ENCODE measurements around the gene EID1.
"Not testable (repeated sequence)": the region's sequence is repeated elsewhere in the genome, so short reads cannot be mapped to it uniquely, and the experiment has no call there.

EID1 gene

DNA sequence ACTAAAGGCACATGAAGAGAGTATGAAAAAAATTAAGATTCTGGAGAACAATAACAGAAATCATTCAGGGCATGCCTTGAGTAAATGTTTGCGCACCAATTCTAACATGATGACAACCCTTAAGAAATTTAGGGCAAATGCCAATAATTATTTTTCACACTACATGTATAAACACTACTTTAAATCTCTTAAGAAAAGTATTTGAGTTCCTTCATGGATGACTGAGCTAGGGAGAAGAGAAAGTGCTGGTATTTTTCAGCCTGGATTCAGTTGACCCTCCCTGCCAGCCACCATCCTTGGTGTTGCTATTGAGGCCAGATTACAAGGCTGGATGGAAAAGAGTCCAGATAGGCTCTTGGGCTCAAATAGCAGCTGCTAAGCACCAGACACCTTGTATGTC, 8.0 kb upstream of the EID1 start:
- no peak for DNase-seq (ENCODE audit: low spot score)

DNA sequence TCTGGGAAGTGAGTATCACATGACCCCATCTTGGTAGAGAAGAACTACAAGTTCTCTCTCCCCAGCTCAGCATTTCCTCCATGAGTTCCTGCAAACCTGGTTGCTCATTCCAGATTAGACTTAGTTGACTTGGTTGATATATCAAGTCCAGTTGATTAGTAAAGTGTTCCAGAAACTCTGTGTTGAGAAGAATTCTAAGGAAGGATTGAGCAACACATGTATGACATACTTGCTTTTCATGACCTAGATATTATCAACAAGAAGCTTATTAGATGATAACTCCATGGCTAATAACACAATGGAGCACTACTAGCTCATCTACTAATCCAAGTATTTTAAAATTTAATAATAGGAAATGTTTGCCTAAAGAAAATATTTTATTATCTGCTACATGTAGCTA, 6.4 kb upstream of the EID1 start:
- DNase-seq (ENCODE audit: low spot score): no peak

DNA sequence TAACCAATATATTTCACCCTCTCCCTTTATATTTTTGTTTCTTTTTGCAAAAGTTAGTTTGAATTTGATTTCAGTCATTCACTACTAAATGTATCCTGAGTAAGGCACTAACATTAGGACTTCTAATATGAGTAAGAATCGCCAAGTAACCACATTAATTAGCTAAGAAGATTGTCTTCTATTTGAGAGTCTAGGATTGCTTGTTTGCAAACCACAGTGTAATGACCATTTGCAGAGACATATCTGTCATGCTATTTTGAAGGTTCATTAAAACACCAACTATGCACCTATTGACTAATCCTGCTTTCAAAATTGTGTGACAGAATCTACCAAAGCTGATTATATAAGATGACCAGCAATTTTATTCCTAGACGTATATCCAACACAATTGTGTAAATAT, 5.3 kb upstream of the EID1 start:
- no peak for DNase-seq (ENCODE audit: low spot score)

- no peak for DNase-seq (ENCODE audit: low spot score)
Observed at GRCh38 chr15:48875241-48875960, 2.5 kb upstream of the EID1 start.

DNA sequence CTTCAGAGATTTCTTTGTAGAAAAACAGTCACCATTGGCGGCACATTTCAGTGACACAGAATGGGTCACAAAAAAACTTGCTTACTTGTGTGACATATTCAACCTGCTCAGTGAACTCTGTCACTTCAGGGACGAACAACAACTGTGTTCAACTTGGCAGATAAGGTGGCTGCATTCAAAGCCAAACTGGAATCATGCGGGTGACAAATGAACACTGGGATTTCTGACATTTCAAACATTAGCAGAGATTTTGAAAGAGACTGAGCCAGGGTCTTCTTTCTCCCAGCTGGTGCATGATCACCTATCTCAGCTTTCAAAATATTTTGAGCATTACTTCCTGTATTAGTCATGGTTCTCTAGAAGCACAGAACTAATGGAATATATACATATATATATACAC, 1.9 kb upstream of the EID1 start:
- no peak for DNase-seq (ENCODE audit: low spot score)

GRCh38 chr15:48880070-48880634, 2.2 kb downstream of the EID1 start:
- DNase-seq (ENCODE audit: low spot score): no peak

GRCh38 chr15:48883699-48884098, 5.8 kb downstream of the EID1 start:
- DNase-seq (ENCODE audit: low spot score): no peak

GRCh38 chr15:48887144-48887543, 9.2 kb downstream of the EID1 start:
- no peak for DNase-seq (ENCODE audit: low spot score)

DNA sequence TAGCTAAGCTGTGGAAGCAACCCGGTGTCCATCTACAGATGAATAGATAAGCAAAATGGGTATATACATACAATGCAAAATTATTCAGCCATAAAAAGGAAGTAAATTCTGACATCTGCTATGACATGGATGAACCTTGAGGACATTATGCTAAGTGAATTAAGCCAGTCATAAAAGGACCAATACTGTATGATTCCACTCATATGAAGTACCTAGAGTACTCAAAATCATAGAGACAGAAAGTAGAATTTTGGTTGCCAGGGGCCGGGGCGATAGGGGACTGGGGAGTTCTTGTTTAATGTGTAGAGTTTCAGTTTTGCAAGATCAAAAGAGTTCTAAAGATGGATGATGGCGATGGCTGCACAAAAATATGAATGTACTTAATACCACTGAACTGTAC, 10.3 kb downstream of the EID1 start:
- DNase-seq (ENCODE audit: low spot score): no peak

- peak; percentile 16 for DNase-seq (ENCODE audit: low spot score)
Observed at GRCh38 chr15:48888836-48889235, 10.9 kb downstream of the EID1 start.

DNA sequence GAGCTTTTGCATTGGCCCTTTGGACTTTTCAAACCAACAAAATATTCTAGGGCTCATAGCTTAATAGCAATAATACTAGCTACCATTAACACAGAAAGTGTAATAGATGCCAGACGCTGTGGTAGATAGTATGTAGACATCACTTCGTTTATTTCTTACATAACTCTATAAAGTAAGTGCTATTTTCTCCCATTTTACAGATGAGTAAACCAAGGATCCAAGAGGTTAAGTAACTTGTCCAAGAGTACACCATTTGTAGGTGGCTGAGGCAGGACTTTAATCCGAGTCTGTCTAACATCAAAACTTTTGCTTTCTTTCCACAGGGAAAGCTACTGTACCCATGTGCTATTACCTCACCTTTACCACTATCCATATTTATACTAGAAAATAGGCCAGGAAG, 12.0 kb downstream of the EID1 start:
- no peak for DNase-seq (ENCODE audit: low spot score)

DNA sequence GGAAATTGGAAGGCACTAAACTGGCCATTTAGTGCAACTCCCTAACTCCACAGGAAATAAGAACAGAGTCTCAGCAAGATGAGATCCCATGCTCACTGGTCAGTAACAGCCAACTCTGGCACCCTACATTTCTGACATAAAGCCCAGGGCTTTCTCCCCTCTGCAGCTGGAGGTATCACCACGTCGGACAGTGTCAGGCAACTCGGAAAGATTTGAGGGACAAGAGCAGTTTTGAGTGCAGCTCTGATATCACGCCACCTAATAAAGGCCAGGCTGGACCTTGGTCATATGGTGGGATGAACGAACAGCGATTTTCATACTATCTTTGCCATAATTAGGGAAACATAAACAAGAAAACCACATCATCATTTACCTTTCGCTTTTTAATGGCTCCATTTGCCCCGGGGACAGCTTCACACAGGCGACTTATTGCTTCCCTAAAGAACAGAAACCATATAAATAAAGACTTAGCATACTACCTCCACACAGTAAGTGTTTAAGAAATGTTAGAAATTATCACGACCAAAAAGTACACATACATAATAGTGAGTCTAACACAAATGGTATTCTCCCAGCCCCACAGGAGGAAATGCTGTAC, 12.5 kb downstream of the EID1 start:
- DNase-seq (ENCODE audit: low spot score): no peak

- no peak for DNase-seq (ENCODE audit: low spot score)
Observed at GRCh38 chr15:48891232-48891765, 13.4 kb downstream of the EID1 start.

DNA sequence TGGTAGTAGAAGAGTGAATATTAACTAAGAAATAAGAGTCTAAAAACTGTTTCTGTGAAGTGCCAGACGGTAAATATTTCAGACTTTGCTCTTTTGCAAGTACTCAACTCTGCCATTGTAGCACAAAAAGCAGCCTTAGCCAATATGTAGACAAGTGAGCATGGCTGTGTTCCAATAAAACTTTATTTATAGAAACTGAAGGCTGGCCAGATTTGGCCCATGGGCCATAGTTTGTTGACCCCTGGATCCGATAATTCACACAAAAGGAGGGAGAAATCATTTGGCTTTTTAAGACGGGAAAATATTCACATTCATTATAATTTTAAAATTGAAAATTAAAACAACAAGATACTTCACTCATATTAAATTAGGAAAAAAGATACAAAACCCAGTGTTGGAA, 15.4 kb downstream of the EID1 start:
- no peak for DNase-seq (ENCODE audit: low spot score)

- DNase-seq (ENCODE audit: low spot score): peak; percentile 64
Observed at GRCh38 chr15:48896869-48897814, 19.2 kb downstream of the EID1 start.

DNA sequence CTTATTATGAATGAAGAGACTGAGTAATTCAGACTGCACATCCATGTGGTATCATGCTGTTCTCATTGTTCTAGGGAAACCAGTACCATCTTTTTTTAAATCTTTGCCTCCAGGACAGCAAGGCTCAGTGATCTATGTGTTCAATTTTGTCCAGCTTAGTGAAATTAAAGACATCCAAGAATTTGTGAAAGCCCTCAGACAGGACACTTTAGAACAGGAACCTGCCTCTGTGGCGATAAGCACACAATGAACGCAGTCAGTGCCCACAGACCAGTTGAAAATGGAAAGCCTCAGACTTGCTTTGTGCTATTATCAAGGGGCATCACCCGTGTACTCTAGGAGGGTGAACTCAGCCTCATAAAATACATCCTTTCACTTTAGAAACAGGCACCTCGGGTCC, 20.1 kb downstream of the EID1 start:
- no peak for DNase-seq (ENCODE audit: low spot score)

GRCh38 chr15:48898446-48898845, 20.5 kb downstream of the EID1 start:
- no peak for DNase-seq (ENCODE audit: low spot score)

DNA sequence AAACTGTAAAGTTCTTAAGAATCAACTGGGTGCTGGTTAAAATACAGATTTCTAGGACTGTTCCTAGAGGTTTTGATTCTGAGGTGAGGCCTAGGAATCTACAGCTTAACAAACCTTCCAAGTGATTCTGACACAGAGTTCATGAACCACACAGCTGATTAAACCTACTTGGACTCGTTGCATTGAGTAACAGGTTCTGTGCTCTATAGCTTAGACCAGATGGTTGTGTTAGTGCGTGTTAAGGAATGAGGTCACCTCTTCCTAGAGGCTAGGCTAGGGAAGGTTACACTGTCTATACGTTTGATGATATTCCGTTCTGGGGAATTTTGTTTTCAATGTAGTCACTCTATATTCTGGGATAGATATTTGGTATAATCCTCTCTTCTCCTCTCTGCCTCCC, 21.9 kb downstream of the EID1 start:
- DNase-seq (ENCODE audit: low spot score): no peak

GRCh38 chr15:48904758-48905157, 26.8 kb downstream of the EID1 start:
- DNase-seq (ENCODE audit: low spot score): no peak

DNA sequence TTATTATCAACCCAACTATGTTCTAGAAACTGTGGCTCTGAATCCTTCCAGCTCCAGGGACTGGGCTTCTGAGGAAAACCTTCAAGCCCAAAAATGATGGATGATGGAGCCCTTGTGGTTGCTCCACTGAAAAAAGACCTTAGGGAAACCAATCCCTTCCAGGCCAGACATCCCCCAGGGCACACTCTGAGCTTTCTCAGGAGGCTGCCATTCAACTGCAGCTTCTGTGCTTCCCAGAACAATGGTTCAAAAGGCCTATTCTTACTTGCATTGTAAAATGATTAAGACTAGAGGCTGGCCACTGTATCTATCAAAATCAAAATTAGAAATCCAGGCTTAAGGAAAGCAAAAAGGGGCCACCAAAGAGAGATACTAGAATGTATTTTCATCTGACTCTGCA, 27.3 kb downstream of the EID1 start:
- no peak for DNase-seq (ENCODE audit: low spot score)

DNA sequence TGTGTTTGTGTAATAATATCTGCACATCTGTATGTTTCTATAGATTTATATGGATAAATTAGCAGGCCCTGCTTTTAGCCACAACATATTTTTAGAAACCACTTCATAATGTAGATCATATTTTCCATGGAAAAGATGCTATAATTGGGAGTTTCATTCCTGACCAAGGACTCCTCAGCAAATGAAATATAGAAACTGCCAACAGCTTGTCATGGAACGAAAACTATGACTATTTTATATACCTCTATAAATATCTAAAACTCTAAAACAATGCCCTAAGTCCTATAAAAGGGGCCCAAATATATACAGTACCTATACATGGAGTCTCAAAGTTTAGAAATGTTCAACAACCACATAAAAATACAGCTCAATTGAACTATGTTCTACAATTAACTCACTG, 27.9 kb downstream of the EID1 start:
- DNase-seq (ENCODE audit: low spot score): no peak

DNA sequence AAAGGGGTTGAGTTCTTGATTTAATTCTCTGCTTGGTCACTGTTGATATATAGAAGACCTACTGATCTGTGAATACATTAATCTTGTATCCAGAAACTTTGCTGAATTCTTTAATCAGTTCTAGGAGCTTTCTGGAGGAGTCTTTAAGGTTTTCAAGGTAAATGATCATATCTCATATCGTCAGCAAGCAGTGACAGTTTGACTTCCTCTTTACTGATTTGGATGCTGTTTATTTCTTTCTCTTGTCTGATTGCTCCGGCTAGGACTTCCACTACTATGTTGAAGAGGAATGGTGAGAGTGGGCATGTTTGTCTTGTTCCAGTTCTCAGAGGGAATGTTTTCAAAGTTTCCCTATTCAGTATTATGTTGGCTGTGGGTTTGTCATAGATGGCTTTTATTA, 31.4 kb downstream of the EID1 start:
- not testable (repeated sequence) for DNase-seq (ENCODE audit: low spot score)

All from AG20443 (cell line).